Measurements from ENCODE around the gene TRAF2. TPM values are rescaled to one million over a fixed set of nuclear protein-coding genes. Genes with fewer than 3 reads are reported as not detected.

Gene TRAF2
- total RNA-seq, 2 experiments from 2014 or later, result 48.1 to 55.0 TPM

- POLR2A ChIA-PET, result no interaction called here
- CTCF ChIA-PET, result interaction anchor here (0.7 to 1.7 kb wide), 4 partner anchors 17 to 117 kb away, joined by 3 to 5 read pairs (median 4); partner anchors contain the start of gene FUT7
Measured at GRCh38 chr9:136958898-136959850, 72.9 kb downstream of the TRAF2 start.

DNA sequence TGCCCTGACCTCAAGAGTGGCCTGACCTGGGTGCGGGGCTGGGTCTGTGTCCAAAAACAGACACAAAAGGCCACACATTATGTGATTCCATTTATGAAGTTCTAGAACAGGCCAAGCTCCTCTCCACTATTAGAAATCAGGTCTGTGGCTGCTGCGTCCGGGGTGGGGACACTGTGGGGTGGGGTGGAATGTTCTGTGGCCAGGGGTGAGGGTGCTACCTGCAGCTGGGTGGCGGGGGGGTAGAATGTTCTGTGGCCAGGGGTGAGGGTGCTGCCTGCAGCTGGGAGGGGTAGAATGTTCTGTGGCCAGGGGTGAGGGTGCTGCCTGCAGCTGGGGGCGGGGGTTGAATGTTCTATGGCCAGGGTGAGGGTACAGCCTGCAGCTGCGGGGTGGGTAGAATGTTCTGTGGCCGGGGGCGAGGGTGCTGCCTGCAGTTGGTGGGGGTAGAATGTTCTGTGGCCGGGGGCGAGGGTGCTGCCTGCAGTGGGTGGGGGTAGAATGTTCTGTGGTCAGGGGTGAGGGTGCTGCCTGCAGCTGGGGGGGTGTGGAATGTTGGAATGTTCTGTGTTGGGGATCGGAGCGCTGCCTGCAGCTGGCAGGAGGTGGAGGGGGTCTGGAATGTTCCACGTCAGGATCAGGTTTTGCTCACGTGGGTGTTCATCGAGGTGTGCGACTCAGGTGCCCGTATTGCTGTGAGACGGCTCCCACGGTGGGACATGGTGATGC lies 74.1 kb downstream of the TRAF2 start:
- CTCF ChIA-PET, result interaction anchor here (0.7 to 1.3 kb wide), 3 partner anchors 16 to 75 kb away, joined by 3 to 4 read pairs (median 4); no protein-coding TSS in a partner anchor
- POLR2A ChIA-PET, result interaction anchor here (0.5 to 0.9 kb wide), 2 partner anchors 21 to 84 kb away, joined by 3 read pairs; no protein-coding TSS in a partner anchor

- CTCF ChIA-PET, result interaction anchor here (0.7 to 1.3 kb wide), 2 partner anchors 13 to 17 kb away, joined by 3 read pairs; no protein-coding TSS in a partner anchor
- POLR2A ChIA-PET, result interaction anchor here (0.9 kb wide), 1 partner anchor 22 kb away, joined by 3 read pairs; no protein-coding TSS in a partner anchor
Measured at GRCh38 chr9:136960938-136961275, 74.6 kb downstream of the TRAF2 start.

DNA sequence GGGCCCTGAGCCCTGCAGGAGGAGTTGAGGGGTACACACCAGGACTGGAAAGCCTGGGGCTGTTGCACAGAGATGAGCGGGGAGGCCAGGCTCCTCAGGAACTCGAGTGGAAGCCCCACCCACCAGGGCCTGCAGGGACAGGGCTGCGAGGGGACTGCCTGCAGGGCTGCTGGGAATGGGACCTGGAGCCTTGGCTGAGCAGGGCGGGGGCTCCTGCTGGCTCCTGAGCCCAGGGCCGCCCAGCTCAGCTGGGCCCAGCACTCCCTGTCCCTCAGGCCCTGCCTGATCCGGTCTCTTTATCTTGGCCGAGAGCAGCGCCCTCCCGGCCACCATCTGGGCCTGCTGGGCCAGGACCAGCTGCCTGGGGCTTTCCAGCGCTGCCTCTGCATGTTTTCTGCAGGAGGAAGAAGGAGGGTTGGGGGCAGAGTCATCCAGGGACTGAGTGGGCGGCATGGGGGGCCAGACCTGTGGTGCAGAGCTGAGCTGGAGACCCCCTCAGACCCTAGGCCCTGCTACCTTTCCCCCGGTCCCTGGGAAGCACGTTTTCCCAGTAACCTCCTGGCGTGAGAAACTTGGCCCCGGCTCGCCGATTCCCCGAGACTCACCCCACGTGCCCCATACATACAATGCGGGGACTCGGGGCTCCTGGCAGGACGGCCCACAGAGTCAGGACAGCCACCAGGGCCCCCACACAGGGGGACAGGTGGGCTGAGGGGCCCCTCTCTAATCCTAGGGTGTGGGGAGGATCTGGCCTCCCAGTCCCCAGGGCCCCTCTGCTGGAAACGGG lies 75.2 kb downstream of the TRAF2 start:
- CTCF ChIA-PET, result interaction anchor here (1.3 kb wide), 1 partner anchor 13 kb away, joined by 3 read pairs; no protein-coding TSS in a partner anchor
- POLR2A ChIA-PET, result interaction anchor here (0.9 kb wide), 1 partner anchor 22 kb away, joined by 3 read pairs; no protein-coding TSS in a partner anchor

- CTCF ChIA-PET, result interaction anchor here (1.3 kb wide), 1 partner anchor 14 kb away, joined by 3 read pairs; no protein-coding TSS in a partner anchor
- POLR2A ChIA-PET, result no interaction called here
Measured at GRCh38 chr9:136962163-136962562, 75.8 kb downstream of the TRAF2 start.

DNA sequence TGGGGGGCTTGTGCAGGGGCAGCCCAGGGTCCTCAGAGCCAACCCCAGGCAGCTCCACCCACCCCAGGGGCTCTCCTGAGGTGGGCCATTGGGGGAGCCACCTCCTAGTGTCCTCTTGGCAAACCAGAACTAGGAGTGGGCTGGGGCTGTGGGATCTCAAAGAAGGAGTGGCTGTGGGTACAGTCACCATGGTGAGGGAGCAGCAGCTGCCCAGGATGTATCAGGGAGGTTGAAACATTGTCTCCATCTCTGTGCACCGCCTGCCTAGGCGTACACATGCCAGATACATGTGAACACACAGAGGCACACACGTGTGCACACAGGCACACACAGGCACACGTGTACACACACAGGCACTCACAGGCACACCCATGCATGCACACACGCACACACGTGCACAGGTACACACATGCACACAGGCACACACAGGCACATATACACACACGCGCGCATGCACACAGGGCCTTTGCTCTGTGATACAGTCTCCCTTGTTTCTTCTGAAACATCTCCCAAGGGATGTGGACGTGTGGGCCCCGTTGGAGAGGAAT lies 76.5 kb downstream of the TRAF2 start:
- ChIA-PET CTCF (no interaction called here), POLR2A (no interaction called here)

- POLR2A ChIA-PET, result no interaction called here
- CTCF ChIA-PET, result no interaction called here
Measured at GRCh38 chr9:136963341-136963740, 77.0 kb downstream of the TRAF2 start.

GRCh38 chr9:136963751-136964150 lies 77.4 kb downstream of the TRAF2 start:
- POLR2A ChIA-PET, result no interaction called here
- CTCF ChIA-PET, result interaction anchor here (1.4 kb wide), 1 partner anchor 71 kb away, joined by 4 read pairs; no protein-coding TSS in a partner anchor

DNA sequence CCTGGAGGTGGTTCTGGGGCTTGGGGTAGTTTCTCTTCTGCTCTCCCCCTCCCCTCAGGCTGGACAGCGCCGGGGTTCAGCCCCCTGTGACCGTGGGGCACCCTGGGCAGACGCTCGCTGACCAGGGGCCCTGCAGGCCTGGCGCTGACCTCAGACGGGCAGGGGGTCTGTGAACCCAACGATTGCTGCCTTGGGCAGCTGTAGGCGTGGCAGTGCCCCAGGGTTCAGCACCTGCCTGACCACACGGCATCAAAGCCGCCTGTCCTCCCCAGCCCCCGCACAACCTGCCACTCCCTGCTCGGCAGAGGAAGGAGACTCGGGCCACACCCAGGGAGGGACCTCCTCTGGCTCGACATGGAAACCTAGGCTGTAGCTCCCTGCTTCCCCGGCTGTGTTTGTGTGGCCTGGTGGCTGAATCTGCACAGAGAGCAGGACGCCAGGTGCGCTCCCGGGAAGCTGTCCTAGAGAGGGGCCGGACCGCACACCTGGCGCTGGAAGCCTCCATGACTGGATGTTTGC lies 77.9 kb downstream of the TRAF2 start:
- POLR2A ChIA-PET, result no interaction called here
- CTCF ChIA-PET, result interaction anchor here (1.0 to 1.4 kb wide), 5 partner anchors 11 to 122 kb away, joined by 3 to 8 read pairs (median 3); partner anchors contain the start of genes AJM1 and CLIC3

- ChIA-PET POLR2A (no interaction called here), CTCF (interaction anchor here (1.0 to 1.4 kb wide), 5 partner anchors 11 to 123 kb away, joined by 3 to 8 read pairs (median 3); partner anchors contain the start of genes AJM1 and CLIC3)
Measured at GRCh38 chr9:136964833-136965422, 78.6 kb downstream of the TRAF2 start.

GRCh38 chr9:136965771-136966484 lies 79.6 kb downstream of the TRAF2 start:
- ChIA-PET CTCF (interaction anchor here (0.6 to 1.5 kb wide), 6 partner anchors 13 to 214 kb away, joined by 3 to 5 read pairs (median 4); partner anchors contain the start of gene AJM1), POLR2A (no interaction called here)

DNA sequence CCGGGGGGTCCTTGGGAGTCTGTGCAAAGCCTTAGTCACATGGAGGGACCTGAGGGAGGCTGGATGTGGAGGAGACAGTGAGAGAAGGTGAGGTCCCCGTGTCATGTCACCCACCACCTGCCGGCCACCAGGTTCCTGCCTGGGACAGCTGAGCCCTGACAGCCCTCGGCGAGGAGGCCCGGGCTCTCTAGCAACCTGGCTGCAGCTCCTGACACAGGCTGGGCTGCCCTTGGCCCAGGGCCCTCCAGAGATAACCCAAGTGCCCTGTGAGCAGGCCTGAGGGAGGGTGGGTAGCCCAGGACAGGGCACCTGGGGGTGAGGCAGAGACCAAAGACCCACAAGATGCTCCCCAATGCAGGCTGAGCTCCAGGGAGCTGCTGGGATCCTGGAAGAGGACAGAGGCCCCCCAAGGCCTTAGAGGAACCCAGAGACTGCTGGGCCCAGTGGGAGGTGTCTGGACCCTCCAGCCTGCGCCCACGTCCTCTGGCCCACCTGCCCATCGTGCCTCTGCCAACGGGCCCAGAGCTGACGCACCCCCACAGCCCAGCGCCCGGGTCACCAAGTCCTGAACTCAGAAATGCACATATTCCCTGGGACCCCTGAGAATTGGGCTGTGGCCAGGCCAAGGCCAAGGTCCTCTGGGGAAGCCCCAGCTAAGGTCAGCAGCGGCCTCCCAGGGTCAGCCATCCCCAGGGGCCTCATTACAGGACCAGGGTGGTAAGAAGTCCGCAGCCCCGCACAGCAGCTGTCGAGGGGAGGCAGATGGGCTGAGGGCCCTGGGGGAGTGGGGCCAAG lies 82.2 kb downstream of the TRAF2 start:
- ChIA-PET CTCF (interaction anchor here (2.1 kb wide), 1 partner anchor 10 kb away, joined by 5 read pairs; no protein-coding TSS in a partner anchor), POLR2A (no interaction called here)

- ChIA-PET CTCF (interaction anchor here (1.7 to 2.1 kb wide), 2 partner anchors 9 to 61 kb away, joined by 5 read pairs; no protein-coding TSS in a partner anchor), POLR2A (no interaction called here)
Measured at GRCh38 chr9:136969150-136969549, 82.8 kb downstream of the TRAF2 start.

- ChIA-PET CTCF (interaction anchor here (1.7 kb wide), 1 partner anchor 60 kb away, joined by 5 read pairs; no protein-coding TSS in a partner anchor), POLR2A (no interaction called here)
Measured at GRCh38 chr9:136969774-136970173, 83.5 kb downstream of the TRAF2 start.

DNA sequence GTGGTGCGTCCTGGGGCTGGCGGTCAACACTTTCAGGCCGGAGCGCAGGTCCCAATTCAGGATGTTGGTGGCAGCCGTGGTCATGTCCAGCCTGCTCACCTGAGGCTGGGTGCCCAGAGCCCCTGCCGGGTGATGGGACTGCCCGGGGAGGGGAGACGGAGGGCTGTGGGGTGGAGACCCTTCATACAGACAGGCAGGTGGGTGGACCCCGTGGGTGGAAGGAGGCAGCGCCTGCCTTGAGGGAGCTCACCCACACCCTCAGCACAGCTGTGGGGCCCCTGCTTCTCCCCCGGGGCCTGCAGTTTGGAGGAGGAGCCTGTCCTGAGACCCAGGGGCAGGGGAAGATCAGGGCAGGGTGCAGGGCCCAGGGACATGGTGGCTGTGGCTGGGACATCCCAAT lies 84.0 kb downstream of the TRAF2 start:
- ChIA-PET POLR2A (interaction anchor here (1.0 kb wide), 1 partner anchor 17 kb away, joined by 5 read pairs; no protein-coding TSS in a partner anchor), CTCF (interaction anchor here (0.9 to 1.7 kb wide), 2 partner anchors 59 to 76 kb away, joined by 3 to 5 read pairs; no protein-coding TSS in a partner anchor)

GRCh38 chr9:136971746-136972145 lies 85.4 kb downstream of the TRAF2 start:
- ChIA-PET CTCF (no interaction called here), POLR2A (no interaction called here)
